ENCODE measurements around the gene CALM1. TPM values are rescaled to one million over a fixed set of nuclear protein-coding genes. Genes with fewer than 3 reads are reported as not detected.

Gene CALM1
- total RNA-seq, 1 donor from 2014 or later: 362 TPM

- DNase-seq (ENCODE audit: low spot score): peak; percentile 20
- H3K27me3 ChIP-seq: peaks cover 9% of the 10 kb centered on the region
- H3K27ac ChIP-seq: no peak overlapping the region
- H3K4me1 ChIP-seq: peaks cover 10% of the 10 kb centered on the region
- H3K4me3 Mint-ChIP-seq: peak overlapping the region; percentile 59
- no peaks in the 10 kb centered on the region for H3K9me3 Mint-ChIP-seq
- H2AFZ ChIP-seq (replicated peaks): no peak overlapping the region
- no peaks in the 10 kb centered on the region for H3K27me3 Mint-ChIP-seq (ENCODE audit: insufficient read depth, low read depth)
- H3K36me3 ChIP-seq: no peaks in the 10 kb centered on the region
- H3K4me3 ChIP-seq: no peak overlapping the region
- no peaks in the 10 kb centered on the region for H4K20me1 ChIP-seq (ENCODE audit: low read depth)
- no peak for TF ChIP-seq EZH2phosphoT487 (IDR thresholded peaks at IDR 0.05)
- TF ChIP-seq CTCF (IDR thresholded peaks at IDR 0.05): no peak
- no peak for TF ChIP-seq EZH2 (IDR thresholded peaks at IDR 0.05)
- peaks cover 16% of the 10 kb centered on the region for H3F3A ChIP-seq (ENCODE audit: low read depth)
- no peaks in the 10 kb centered on the region for H3K36me3 Mint-ChIP-seq
- peak overlapping the region; percentile 44 for H3K27ac Mint-ChIP-seq
- peak overlapping the region; percentile 84 for H3K4me2 ChIP-seq
- no peaks in the 10 kb centered on the region for H3K9me3 ChIP-seq (ENCODE audit: low read depth)
- H3K9ac ChIP-seq: no peak overlapping the region
- H3K79me2 ChIP-seq (ENCODE audit: low read depth): no peaks in the 10 kb centered on the region
- peaks cover 10% of the 10 kb centered on the region for H3K4me1 Mint-ChIP-seq
Observed at GRCh38 chr14:90381011-90381786, 15.6 kb upstream of the CALM1 start.

DNA sequence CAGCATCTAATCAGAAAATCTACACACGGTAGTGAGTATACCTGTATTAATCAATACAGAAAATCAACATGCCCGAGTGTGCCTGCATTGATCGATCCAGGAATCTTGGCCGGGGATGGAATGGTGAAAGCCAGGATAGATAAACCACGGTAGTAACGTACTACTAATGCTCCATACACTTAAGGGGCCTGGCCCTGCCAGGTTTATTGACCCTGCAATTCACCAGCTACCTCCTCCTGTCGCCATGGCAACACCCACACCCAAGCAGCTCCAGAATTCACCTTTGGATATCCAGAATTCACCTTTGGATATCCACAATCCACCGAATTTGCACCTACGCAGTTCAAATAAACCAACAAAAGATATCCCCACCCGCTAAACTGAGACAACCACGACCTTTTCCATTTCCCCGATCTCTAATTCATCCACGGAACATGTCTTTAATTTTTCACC, 14.8 kb upstream of the CALM1 start:
- H3K9ac ChIP-seq: peak overlapping the region; percentile 71
- peak overlapping the region; percentile 56 for H3K4me3 ChIP-seq
- Mint-ChIP-seq H3K9me3 (no peaks in the 10 kb centered on the region), H3K4me1 (peaks cover 10% of the 10 kb centered on the region), H3K36me3 (no peaks in the 10 kb centered on the region), H3K4me3 (no peak overlapping the region), H3K27ac (no peak overlapping the region), H3K27me3 (ENCODE audit: insufficient read depth, low read depth) (no peaks in the 10 kb centered on the region)
- peak; percentile 45 for DNase-seq (ENCODE audit: low spot score)
- peaks cover 16% of the 10 kb centered on the region for H3F3A ChIP-seq (ENCODE audit: low read depth)
- H3K9me3 ChIP-seq (ENCODE audit: low read depth): no peaks in the 10 kb centered on the region
- H4K20me1 ChIP-seq (ENCODE audit: low read depth): no peaks in the 10 kb centered on the region
- no peaks in the 10 kb centered on the region for H3K36me3 ChIP-seq
- TF ChIP-seq CTCF (IDR thresholded peaks at IDR 0.05) (no peak), EZH2phosphoT487 (IDR thresholded peaks at IDR 0.05) (no peak), EZH2 (IDR thresholded peaks at IDR 0.05) (no peak)
- peak overlapping the region; percentile 84 for H3K4me2 ChIP-seq
- no peak overlapping the region for H3K27ac ChIP-seq
- peaks cover 9% of the 10 kb centered on the region for H3K27me3 ChIP-seq
- peak overlapping the region; percentile 80 for H2AFZ ChIP-seq (replicated peaks)
- no peaks in the 10 kb centered on the region for H3K79me2 ChIP-seq (ENCODE audit: low read depth)
- H3K4me1 ChIP-seq: peaks cover 10% of the 10 kb centered on the region

DNA sequence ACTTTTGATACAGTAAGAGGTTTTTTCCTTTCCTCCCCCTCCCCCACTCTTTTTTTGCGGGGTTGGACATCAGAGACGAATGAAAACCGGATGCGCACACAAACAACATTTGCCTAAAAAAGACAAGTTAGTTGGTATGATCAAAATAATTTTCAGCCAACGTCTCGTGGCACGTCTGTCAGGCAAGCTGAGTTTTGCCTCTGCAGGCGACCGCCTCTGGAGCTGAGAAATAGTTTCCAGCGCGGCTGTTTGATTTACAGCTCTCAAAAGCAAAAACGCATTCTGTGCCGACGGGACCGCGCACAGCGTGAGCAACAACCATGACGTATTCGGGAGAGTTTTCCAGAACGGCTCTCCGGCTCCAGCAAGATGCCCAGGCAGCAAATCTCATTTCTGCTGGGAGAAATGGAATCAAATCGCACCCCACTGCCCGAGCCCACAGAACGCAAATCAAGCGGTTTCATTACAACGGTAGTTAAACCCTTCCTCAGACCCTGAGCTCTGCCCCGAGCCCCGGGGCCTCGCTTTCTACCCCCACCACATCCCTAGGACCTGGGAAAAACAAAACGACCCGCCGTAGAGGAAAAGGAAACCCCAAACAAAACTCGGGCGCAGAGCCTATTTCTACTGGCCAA, 14.2 kb upstream of the CALM1 start:
- H3K4me1 ChIP-seq: peaks cover 10% of the 10 kb centered on the region
- TF ChIP-seq EZH2phosphoT487 (IDR thresholded peaks at IDR 0.05): no peak
- TF ChIP-seq CTCF (IDR thresholded peaks at IDR 0.05): no peak
- TF ChIP-seq EZH2 (IDR thresholded peaks at IDR 0.05): no peak
- Mint-ChIP-seq H3K27me3 (ENCODE audit: insufficient read depth, low read depth) (no peaks in the 10 kb centered on the region), H3K4me1 (peaks cover 10% of the 10 kb centered on the region), H3K4me3 (no peak overlapping the region), H3K36me3 (no peaks in the 10 kb centered on the region), H3K27ac (no peak overlapping the region), H3K9me3 (no peaks in the 10 kb centered on the region)
- H3K4me3 ChIP-seq: peak overlapping the region; percentile 56
- peak overlapping the region; percentile 80 for H2AFZ ChIP-seq (replicated peaks)
- H3K36me3 ChIP-seq: no peaks in the 10 kb centered on the region
- H4K20me1 ChIP-seq (ENCODE audit: low read depth): no peaks in the 10 kb centered on the region
- peaks cover 9% of the 10 kb centered on the region for H3K27me3 ChIP-seq
- DNase-seq (ENCODE audit: low spot score): peak; percentile 78
- H3K9ac ChIP-seq: peak overlapping the region; percentile 71
- peaks cover 16% of the 10 kb centered on the region for H3F3A ChIP-seq (ENCODE audit: low read depth)
- no peaks in the 10 kb centered on the region for H3K79me2 ChIP-seq (ENCODE audit: low read depth)
- no peaks in the 10 kb centered on the region for H3K9me3 ChIP-seq (ENCODE audit: low read depth)
- H3K4me2 ChIP-seq: peak overlapping the region; percentile 84
- peak overlapping the region; percentile 95 for H3K27ac ChIP-seq
